GM12874 (cell line): ENCODE measurements around the gene IP6K2.

Experiments
- TF ChIP-seq, protein P1 (sequence below): IDR thresholded peaks from 2 replicates; pipeline ENCODE4 v1.5.1; 2011; ENCODE audit warnings: low read depth, mild to moderate bottlenecking, control low read depth, low read length, moderate library complexity; ENCODE audit not compliant: insufficient read depth

Gene IP6K2

DNA sequence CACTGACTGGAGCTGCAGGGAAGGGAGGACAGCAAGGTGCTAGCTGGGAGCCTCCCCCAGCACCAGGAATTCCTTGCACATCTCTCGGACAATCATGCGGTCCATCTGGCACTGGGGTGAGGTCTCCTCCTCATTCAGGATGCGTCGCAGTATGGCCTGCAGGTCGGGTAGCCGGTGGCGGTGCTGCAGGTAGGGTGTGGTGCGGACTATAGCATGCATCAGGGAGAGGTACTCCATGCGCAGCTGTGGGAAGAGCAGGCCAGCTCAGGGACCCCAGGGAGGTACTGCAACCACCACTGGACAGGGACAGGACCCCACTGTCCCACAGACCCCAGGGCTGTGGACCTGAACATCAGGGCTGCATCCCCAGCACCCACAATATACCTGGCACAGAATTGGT, 42.5 kb downstream of the IP6K2 start:
- TF ChIP-seq, protein P1, sequence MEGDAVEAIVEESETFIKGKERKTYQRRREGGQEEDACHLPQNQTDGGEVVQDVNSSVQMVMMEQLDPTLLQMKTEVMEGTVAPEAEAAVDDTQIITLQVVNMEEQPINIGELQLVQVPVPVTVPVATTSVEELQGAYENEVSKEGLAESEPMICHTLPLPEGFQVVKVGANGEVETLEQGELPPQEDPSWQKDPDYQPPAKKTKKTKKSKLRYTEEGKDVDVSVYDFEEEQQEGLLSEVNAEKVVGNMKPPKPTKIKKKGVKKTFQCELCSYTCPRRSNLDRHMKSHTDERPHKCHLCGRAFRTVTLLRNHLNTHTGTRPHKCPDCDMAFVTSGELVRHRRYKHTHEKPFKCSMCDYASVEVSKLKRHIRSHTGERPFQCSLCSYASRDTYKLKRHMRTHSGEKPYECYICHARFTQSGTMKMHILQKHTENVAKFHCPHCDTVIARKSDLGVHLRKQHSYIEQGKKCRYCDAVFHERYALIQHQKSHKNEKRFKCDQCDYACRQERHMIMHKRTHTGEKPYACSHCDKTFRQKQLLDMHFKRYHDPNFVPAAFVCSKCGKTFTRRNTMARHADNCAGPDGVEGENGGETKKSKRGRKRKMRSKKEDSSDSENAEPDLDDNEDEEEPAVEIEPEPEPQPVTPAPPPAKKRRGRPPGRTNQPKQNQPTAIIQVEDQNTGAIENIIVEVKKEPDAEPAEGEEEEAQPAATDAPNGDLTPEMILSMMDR, result no peak

- TF ChIP-seq, protein P1, result no peak
These were observed 44.5 kb downstream of the IP6K2 start for GRCh38 chr3:48672522-48672921.

GRCh38 chr3:48664929-48665328, 52.1 kb downstream of the IP6K2 start:
- TF ChIP-seq, protein P1, result no peak

GRCh38 chr3:48664313-48664644, 52.7 kb downstream of the IP6K2 start:
- TF ChIP-seq, protein P1, result no peak

GRCh38 chr3:48663489-48664312, 53.3 kb downstream of the IP6K2 start:
- TF ChIP-seq, protein P1, result peak; percentile 92

DNA sequence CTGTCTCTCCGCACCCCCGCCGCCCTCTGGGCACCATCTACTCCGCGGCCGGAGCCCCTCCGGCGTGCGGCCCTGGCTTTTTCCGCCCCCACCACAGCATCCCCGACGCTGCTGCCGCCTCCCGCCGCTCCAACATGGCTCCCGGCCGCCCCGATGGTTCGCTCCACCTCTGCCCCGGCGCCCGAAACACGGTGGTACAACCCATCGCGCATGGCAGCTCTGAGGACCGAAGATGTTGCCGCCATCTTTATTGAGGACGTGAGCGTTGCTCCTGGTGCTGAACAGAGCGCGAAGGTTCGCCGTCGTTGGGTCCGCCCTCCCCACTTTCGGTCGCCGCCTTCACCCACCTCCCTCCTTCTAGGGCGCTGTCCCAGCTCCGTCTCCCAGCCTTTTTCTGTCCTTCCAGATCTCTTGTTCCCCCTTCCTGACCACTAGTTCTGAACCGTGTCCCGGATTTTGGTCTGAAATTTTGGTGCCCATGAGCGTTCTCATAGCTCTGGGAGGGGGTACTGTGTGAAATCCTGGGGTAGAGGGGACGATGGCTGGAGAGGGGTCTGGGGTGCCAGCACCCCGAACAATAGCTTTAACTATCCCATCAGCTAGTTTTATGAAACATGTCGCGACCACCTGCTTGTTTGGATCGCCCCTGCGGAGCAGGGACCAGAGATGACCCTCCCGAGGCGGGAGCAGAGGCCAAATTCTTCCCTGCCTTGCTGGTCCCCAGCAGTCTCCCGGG, 54.1 kb downstream of the IP6K2 start, which contains the start of gene CELSR3:
TSS of gene CELSR3 (minus strand) at position 134 of the 736 bp plus-strand sequence. CDS start 252 bp downstream, outside the sequence.
- TF ChIP-seq, protein P1, result no peak

- TF ChIP-seq, protein P1, result no peak
These were observed 54.8 kb downstream of the IP6K2 start for GRCh38 chr3:48662145-48662752.
